Neuronal stem cell (in vitro differentiated cells): ENCODE results near the gene MYL9.
"Not testable (repeated sequence)": the region's sequence is repeated elsewhere in the genome, so short reads cannot be mapped to it uniquely, and the experiment has no call there.

Experiments
- DNase-seq: peaks from one replicate; pipeline ENCODE4 v3.0.0-alpha.2; 2013; ENCODE audit warnings: low spot score
- H2AFZ ChIP-seq: one replicate; pipeline ENCODE4 v1.6.1; 2013; ENCODE audit warnings: mild to moderate bottlenecking, low read length, inconsistent platforms
- H2AK5ac ChIP-seq: 2 replicates; pipeline ENCODE4 v1.6.1; 2013; ENCODE audit warnings: low read depth, mild to moderate bottlenecking, inconsistent platforms, low read length, moderate library complexity, mixed read lengths
- H2BK120ac ChIP-seq: 2 replicates; pipeline ENCODE4 v1.6.1; 2013; ENCODE audit warnings: low read depth, mild to moderate bottlenecking, inconsistent platforms, low read length, moderate library complexity, mixed read lengths
- H2BK12ac ChIP-seq: one replicate; pipeline ENCODE4 v1.6.1; 2013; ENCODE audit warnings: low read length, inconsistent platforms
- H2BK15ac ChIP-seq: 2 replicates; pipeline ENCODE4 v1.6.1; 2013; ENCODE audit warnings: mild to moderate bottlenecking, low read length, inconsistent platforms, mixed read lengths
- H2BK5ac ChIP-seq: one replicate; pipeline ENCODE4 v1.6.1; 2013; ENCODE audit warnings: inconsistent platforms, mild to moderate bottlenecking, low read length, moderate library complexity
- H3K14ac ChIP-seq: one replicate; pipeline ENCODE4 v1.6.1; 2013; ENCODE audit warnings: low read length, inconsistent platforms
- H3K18ac ChIP-seq: 2 replicates; pipeline ENCODE4 v1.6.1; 2013; ENCODE audit warnings: low read length, inconsistent platforms
- H3K23ac ChIP-seq: 2 replicates; pipeline ENCODE4 v1.6.1; 2013; ENCODE audit warnings: low read depth, mild to moderate bottlenecking, mixed read lengths, low read length, inconsistent platforms; ENCODE audit not compliant: poor library complexity
- H3K27ac ChIP-seq: replicated peaks from 3 replicates; pipeline ENCODE4 v1.5.1; 2013; ENCODE audit warnings: low read length, inconsistent platforms
- H3K27me3 ChIP-seq, 3 experiments: 2 replicates each; pipeline ENCODE4 v1.6.1; 2013; ENCODE audit warnings: low read length in 3 of 3, mild to moderate bottlenecking in 2 of 3, inconsistent platforms in 1 of 3, low read depth in 1 of 3, mixed read lengths in 1 of 3, moderate library complexity in 1 of 3; ENCODE audit not compliant: control insufficient read depth in 3 of 3, insufficient read depth in 3 of 3
- H3K36me3 ChIP-seq, 2 donors: replicated peaks in 1 of 2; 2 replicates each; pipeline ENCODE4 v1.6.1; 2013; ENCODE audit warnings: low read length in 2 of 2; ENCODE audit not compliant: control insufficient read depth in 2 of 2, insufficient read depth in 2 of 2
- H3K4ac ChIP-seq: 2 replicates; pipeline ENCODE4 v1.6.1; 2013; ENCODE audit warnings: inconsistent platforms, mild to moderate bottlenecking, low read length, moderate library complexity
- H3K4me1 ChIP-seq, 2 donors: 1 replicate in 1 of 2; 2 replicates in 1 of 2; pipeline ENCODE4 v1.6.1; 2013; ENCODE audit warnings: low read length in 2 of 2, low read depth in 1 of 2; ENCODE audit not compliant: control insufficient read depth in 2 of 2, insufficient read depth in 1 of 2
- H3K4me2 ChIP-seq: one replicate; pipeline ENCODE4 v1.6.1; 2013; ENCODE audit warnings: mild to moderate bottlenecking, low read length, inconsistent platforms; ENCODE audit not compliant: insufficient read depth, poor library complexity, severe bottlenecking
- H3K4me3 ChIP-seq, 2 donors: 2 replicates each; pipeline ENCODE4 v1.5.1; 2013; ENCODE audit warnings: low read length in 2 of 2, mild to moderate bottlenecking in 2 of 2, inconsistent platforms in 1 of 2, moderate library complexity in 1 of 2
- H3K79me1 ChIP-seq: one replicate; pipeline ENCODE4 v1.6.1; 2013; ENCODE audit warnings: low read depth, mild to moderate bottlenecking, inconsistent platforms, low read length, moderate library complexity
- H3K9ac ChIP-seq: one replicate; pipeline ENCODE4 v1.6.1; 2013; ENCODE audit warnings: mild to moderate bottlenecking, low read depth, low read length, inconsistent platforms; ENCODE audit not compliant: poor library complexity
- H3K9me3 ChIP-seq, 2 donors: replicated peaks in 1 of 2; 2 replicates each; pipeline versions ENCODE3 to v1.6.1; 2013; ENCODE audit warnings: low read length in 2 of 2, mild to moderate bottlenecking in 2 of 2, inconsistent platforms in 1 of 2, low read depth in 1 of 2, mixed read lengths in 1 of 2, moderate library complexity in 1 of 2; ENCODE audit not compliant: control insufficient read depth in 2 of 2, insufficient read depth in 1 of 2
- H4K8ac ChIP-seq: one replicate; pipeline ENCODE4 v1.6.1; 2013; ENCODE audit warnings: low read depth, mild to moderate bottlenecking, inconsistent platforms, low read length, moderate library complexity
- H4K91ac ChIP-seq: one replicate; pipeline ENCODE4 v1.6.1; 2013; ENCODE audit warnings: low read length, low read depth, mild to moderate bottlenecking, inconsistent platforms; ENCODE audit not compliant: poor library complexity
- WGBS, 2 donors: extraction: QIAGEN DNeasy Blood & Tissue Kit; methylation state at CpG; one replicate each; pipeline ENCODE4 v1.1.7; 2013; ENCODE audit warnings: missing lambda C conversion rate in 2 of 2, mixed read lengths in 1 of 2; ENCODE audit not compliant: insufficient read length in 2 of 2, insufficient replicate concordance in 1 of 2; ENCODE audit errors: extremely low coverage in 2 of 2; 5-methylcytosine and 5-hydroxymethylcytosine counted together

The MYL9 gene

GRCh38 chr20:36564726-36565121 lies 23.4 kb downstream of the MYL9 start:
- H3K36me3 ChIP-seq, H3K4me1 ChIP-seq, H3K4me3 ChIP-seq, H3K23ac ChIP-seq, H3K4me2 ChIP-seq, H3K27me3 ChIP-seq, H3K14ac ChIP-seq, H2BK5ac ChIP-seq, H3K4ac ChIP-seq, H2AK5ac ChIP-seq, H2BK12ac ChIP-seq, H2BK15ac ChIP-seq, H4K91ac ChIP-seq, H3K9ac ChIP-seq, DNase-seq, H3K79me1 ChIP-seq, H3K27ac ChIP-seq, H2BK120ac ChIP-seq, H3K9me3 ChIP-seq, H3K18ac ChIP-seq, H2AFZ ChIP-seq, H4K8ac ChIP-seq: not testable (repeated sequence)
- no CpG with 5 or more reads among the region's 6 CpGs for WGBS, 2 donors

DNA sequence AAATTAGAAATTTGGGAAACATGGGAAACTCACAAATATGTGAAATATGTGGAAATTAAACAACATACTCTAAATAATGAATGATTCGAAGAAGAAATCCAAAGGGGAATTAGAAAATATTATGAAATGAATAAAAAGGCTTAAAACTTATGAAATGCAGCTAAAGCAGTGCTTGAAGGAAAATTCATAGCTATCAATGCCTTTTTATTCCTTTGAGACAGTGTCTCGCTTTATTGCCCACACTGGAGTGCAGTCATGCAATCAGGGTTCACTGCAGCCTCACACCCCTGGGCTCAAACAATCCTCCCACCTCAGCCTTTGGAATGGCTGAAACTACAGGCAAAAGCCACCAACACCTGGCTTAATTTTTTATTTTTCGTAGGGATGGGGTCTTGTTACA lies 24.2 kb downstream of the MYL9 start:
- Histone ChIP-seq H3K79me1 (no peaks in the 10 kb centered on the region), H3K18ac (no peak overlapping the region), H3K36me3 (no peaks in the 10 kb centered on the region), H2BK120ac (no peak overlapping the region), H2BK12ac (no peak overlapping the region), H3K4me2 (no peak overlapping the region), H3K23ac (no peak overlapping the region), H2BK15ac (no peak overlapping the region), H3K4ac (no peak overlapping the region), H2BK5ac (no peak overlapping the region), H3K9me3 (peaks cover 6 to 7% of the 10 kb centered on the region in 2 donors), H2AK5ac (no peak overlapping the region), H3K9ac (no peak overlapping the region), H2AFZ (no peak overlapping the region), H4K8ac (no peak overlapping the region), H3K4me3 (no peak overlapping the region), H4K91ac (no peak overlapping the region), H3K27me3 (no peaks in the 10 kb centered on the region), H3K27ac (no peak overlapping the region), H3K14ac (no peak overlapping the region), H3K4me1 (peaks cover 0 to 6% of the 10 kb centered on the region in 2 donors)
- no CpG with 5 or more reads among the region's 3 CpGs for WGBS, 2 donors
- no peak for DNase-seq

GRCh38 chr20:36569847-36570429 lies 28.6 kb downstream of the MYL9 start:
- Histone ChIP-seq H3K27me3 (no peaks in the 10 kb centered on the region), H3K4me1 (peaks cover 16 to 17% of the 10 kb centered on the region in 2 donors), H3K14ac (no peak overlapping the region), H3K23ac (no peak overlapping the region), H3K9ac (no peak overlapping the region), H3K4me2 (no peak overlapping the region), H3K9me3 (peaks cover 3% of the 10 kb centered on the region in 2 donors), H3K27ac (no peak overlapping the region), H3K36me3 (no peaks in the 10 kb centered on the region), H2BK120ac (no peak overlapping the region), H2BK5ac (no peak overlapping the region), H3K4ac (no peak overlapping the region), H2BK12ac (no peak overlapping the region), H4K8ac (no peak overlapping the region), H3K4me3 (no peak overlapping the region), H4K91ac (no peak overlapping the region), H3K18ac (no peak overlapping the region), H2AK5ac (no peak overlapping the region), H2AFZ (no peak overlapping the region), H3K79me1 (peaks cover 6% of the 10 kb centered on the region), H2BK15ac (no peak overlapping the region)
- no peak for DNase-seq
- WGBS, 2 donors, result no CpG with 5 or more reads among the region's 7 CpGs

GRCh38 chr20:36571564-36572504 lies 30.5 kb downstream of the MYL9 start:
- DNase-seq, result no peak
- Histone ChIP-seq H3K4ac (no peak overlapping the region), H2AK5ac (peak overlapping the region; percentile 72), H2BK5ac (peak overlapping the region; percentile 99), H3K18ac (peak overlapping the region; percentile 33), H3K79me1 (peaks cover 6% of the 10 kb centered on the region), H2BK15ac (peak overlapping the region; percentile 79), H3K4me2 (peak overlapping the region; percentile 89), H3K27me3 (no peaks in the 10 kb centered on the region), H4K8ac (no peak overlapping the region), H2BK12ac (no peak overlapping the region), H4K91ac (no peak overlapping the region), H2AFZ (peak overlapping the region; percentile 88), H3K4me3 (peak overlapping the region in 1 of 2 donors; percentile 92), H3K27ac (peak overlapping the region; percentile 67), H2BK120ac (no peak overlapping the region), H3K23ac (no peak overlapping the region), H3K9ac (no peak overlapping the region), H3K9me3 (no peaks in the 10 kb centered on the region), H3K36me3 (peaks cover 0 to 10% of the 10 kb centered on the region in 2 donors), H3K4me1 (peaks cover 16 to 22% of the 10 kb centered on the region in 2 donors), H3K14ac (no peak overlapping the region)
- WGBS, 2 donors, result no CpG with 5 or more reads among the region's 17 CpGs
